WTC11 (cell line): Measurements from ENCODE around the gene CTNNA3.

Experiments used
- CREB1 ChIP-seq: sonication (generic); formaldehyde crosslinking; IDR thresholded peaks from 2 replicates; pipeline ENCODE4 v1.8.0; 2023; ENCODE audit warnings: mild to moderate bottlenecking, missing genetic modification reagents
- FOXJ3 ChIP-seq: sonication (generic); formaldehyde crosslinking; IDR thresholded peaks from 2 replicates; pipeline ENCODE4 v1.9.0; 2021; ENCODE audit warnings: missing genetic modification reagents, mild to moderate bottlenecking, borderline replicate concordance
- FOXP1 ChIP-seq: sonication (generic); formaldehyde crosslinking; IDR thresholded peaks from 2 replicates; pipeline ENCODE4 v1.8.0; 2022; ENCODE audit warnings: missing genetic modification reagents, mild to moderate bottlenecking, moderate library complexity, borderline replicate concordance
- IRF2 ChIP-seq: sonication (generic); formaldehyde crosslinking; IDR thresholded peaks from 2 replicates; pipeline ENCODE4 v1.8.0; 2022; ENCODE audit warnings: low read depth, missing genetic modification reagents, borderline replicate concordance
- ZNF232 ChIP-seq: sonication (generic); formaldehyde crosslinking; IDR thresholded peaks from 2 replicates; pipeline ENCODE4 v1.8.0; 2022; ENCODE audit warnings: mild to moderate bottlenecking, missing genetic modification reagents
- ZNF416 ChIP-seq: fragments of 250-450 bp; sonication (Bioruptor Pico); IDR thresholded peaks from 2 replicates; pipeline ENCODE4 v1.9.0; 2021; ENCODE audit warnings: mild to moderate bottlenecking, inconsistent platforms
- TF ChIP-seq, protein P1 (sequence below): fragments of 200-600 bp; IDR thresholded peaks from 2 replicates; pipeline ENCODE4 v1.8.0; 2022; ENCODE audit warnings: antibody characterized with exemption

DNA sequence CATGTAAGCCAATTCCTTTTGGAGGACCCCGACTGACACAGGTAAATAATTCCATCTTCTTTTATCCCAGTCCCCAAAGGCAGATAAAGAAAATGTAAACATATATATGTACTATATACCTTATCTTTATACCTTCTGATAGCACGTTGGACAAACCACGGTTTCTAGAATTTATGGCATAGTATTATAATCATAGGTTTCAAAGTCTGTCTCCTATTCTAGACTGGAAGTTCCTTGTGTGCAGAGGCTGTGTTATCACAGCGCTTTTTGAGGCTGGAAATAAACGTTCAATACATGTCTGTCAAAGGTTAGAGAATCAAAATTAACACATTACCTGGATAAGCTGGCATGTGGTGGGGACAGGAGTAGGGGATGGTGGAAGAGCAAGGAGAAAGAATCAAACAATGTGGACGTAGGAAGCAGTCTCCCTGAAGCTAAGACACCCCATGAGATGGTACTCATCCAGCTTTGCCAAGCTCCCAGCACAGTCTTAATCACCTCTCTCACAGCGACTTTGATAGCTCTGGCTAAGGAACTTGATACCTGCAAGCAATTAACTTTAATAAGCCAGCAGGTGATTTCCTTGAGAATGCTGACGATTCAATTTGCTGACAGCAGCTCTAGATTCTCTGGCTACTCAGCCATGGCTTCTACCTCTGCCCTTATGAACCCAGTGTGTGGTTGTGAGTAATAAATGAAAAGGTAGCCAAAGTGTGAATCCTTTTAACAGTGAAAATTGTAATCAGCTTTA, 978.6 kb downstream of the CTNNA3 start:
- TF ChIP-seq, protein P1, sequence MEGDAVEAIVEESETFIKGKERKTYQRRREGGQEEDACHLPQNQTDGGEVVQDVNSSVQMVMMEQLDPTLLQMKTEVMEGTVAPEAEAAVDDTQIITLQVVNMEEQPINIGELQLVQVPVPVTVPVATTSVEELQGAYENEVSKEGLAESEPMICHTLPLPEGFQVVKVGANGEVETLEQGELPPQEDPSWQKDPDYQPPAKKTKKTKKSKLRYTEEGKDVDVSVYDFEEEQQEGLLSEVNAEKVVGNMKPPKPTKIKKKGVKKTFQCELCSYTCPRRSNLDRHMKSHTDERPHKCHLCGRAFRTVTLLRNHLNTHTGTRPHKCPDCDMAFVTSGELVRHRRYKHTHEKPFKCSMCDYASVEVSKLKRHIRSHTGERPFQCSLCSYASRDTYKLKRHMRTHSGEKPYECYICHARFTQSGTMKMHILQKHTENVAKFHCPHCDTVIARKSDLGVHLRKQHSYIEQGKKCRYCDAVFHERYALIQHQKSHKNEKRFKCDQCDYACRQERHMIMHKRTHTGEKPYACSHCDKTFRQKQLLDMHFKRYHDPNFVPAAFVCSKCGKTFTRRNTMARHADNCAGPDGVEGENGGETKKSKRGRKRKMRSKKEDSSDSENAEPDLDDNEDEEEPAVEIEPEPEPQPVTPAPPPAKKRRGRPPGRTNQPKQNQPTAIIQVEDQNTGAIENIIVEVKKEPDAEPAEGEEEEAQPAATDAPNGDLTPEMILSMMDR = no peak
- TF ChIP-seq CREB1 (no peak), ZNF416 (CRISPR knock-in tag) (no peak), FOXP1 (CRISPR knock-in tag) (no peak), FOXJ3 (CRISPR knock-in tag) (no peak), ZNF232 (no peak), IRF2 (CRISPR knock-in tag) (no peak)
